PC-9 (cell line): ENCODE results near the gene SLC30A9.

Experiments
- CTCF ChIP-seq: fragments of 200-600 bp; sonication (generic); conservative IDR thresholded peaks from 2 replicates; pipeline ENCODE4 v1.6.1; 2017; ENCODE audit warnings: mixed run types, antibody characterized with exemption, mild to moderate bottlenecking, moderate library complexity
- EZH2 ChIP-seq: fragments of 200-600 bp; sonication (generic); IDR thresholded peaks from 2 replicates; pipeline ENCODE4 v1.8.0; 2017; ENCODE audit warnings: antibody characterized with exemption, low read depth

- TF ChIP-seq CTCF (no peak), EZH2 (no peak)
Observed at GRCh38 chr4:41975341-41975740, 15.0 kb upstream of the SLC30A9 start.
